Activated naive CD4-positive, alpha-beta T cell treated with anti-CD3 and anti-CD28 coated beads for 36 hours (primary cell): ENCODE measurements around the gene CACNA1C. TPM values are rescaled to one million over a fixed set of nuclear protein-coding genes. Genes with fewer than 3 reads are reported as not detected.

Experiments used
- CTCF ChIA-PET: fragments of 350-600 bp; sonication (Branson Sonifier 250); formaldehyde crosslinking; loops from one replicate; lab custom pipeline; 2021; ENCODE audit warnings: antibody characterized with exemption; lab: Charles Lee
- DNase-seq: peaks from one replicate; pipeline ENCODE4 v3.0.0-alpha.2; 2020
- H3K27ac Mint-ChIP-seq: one replicate; pipeline ENCODE4 v1.8.0; 2021; ENCODE audit warnings: mild to moderate bottlenecking, mixed read lengths
- H3K27me3 Mint-ChIP-seq: one replicate; pipeline ENCODE4 v1.8.0; 2021; ENCODE audit warnings: low read depth, mixed read lengths
- H3K36me3 Mint-ChIP-seq: one replicate; pipeline ENCODE4 v1.8.0; 2021; ENCODE audit warnings: low read depth, mixed read lengths
- H3K4me1 Mint-ChIP-seq: one replicate; pipeline ENCODE4 v1.8.0; 2021; ENCODE audit warnings: low read depth, mixed read lengths
- H3K4me3 Mint-ChIP-seq: one replicate; pipeline ENCODE4 v1.8.0; 2021; ENCODE audit warnings: mild to moderate bottlenecking, moderate library complexity, mixed read lengths
- H3K9me3 Mint-ChIP-seq: one replicate; pipeline ENCODE4 v1.8.0; 2021; ENCODE audit warnings: mixed read lengths
- intact Hi-C: fragments of 100-400 bp; cut with micrococcal nuclease; formaldehyde crosslinking; loops from one replicate; pipeline ENCODE4 v1.15.1; 2023
- total RNA-seq, 2 experiments: library from RNA; stranded (reverse); gene quantifications; one replicate each; pipeline ENCODE4 v1.2.3, GENCODE V29; 2021

Gene CACNA1C
- total RNA-seq, 2 experiments from 2014 or later: 0.02 to 0.12 TPM

DNA sequence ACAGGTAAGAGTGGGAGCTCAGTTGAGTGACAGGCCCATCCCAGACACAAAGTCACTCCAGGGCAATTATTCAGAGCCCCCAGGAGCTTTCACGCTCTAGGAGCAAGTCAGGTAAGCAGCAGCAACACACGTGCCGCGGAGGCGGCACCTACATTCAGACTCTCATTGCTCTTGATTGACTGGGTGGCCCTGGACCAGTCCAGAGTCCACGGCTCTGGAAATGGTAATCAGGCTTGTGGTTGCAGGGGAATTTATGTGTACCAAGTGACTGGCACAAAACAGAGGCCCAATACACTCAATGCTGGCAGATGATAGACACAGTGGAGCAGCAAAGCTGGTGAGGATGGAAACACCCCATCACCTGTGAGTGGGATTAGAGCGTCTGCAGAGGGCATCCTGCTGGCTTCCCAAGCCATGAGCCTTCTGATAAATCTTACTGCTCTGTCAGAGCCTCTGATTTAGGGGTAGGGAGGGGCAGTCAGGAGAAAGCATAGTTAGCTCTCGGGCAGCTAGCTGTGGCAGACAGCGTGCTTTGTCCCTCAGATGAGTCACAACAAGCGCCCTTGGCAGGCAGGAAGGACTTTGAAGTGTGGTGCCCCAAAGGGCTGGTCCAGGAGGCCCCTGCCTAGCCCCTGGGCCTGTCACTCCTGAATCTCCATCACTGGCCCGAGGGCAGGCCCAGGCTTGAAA is 344.7 kb downstream of the CACNA1C start:
- Mint-ChIP-seq H3K27me3 (no peaks in the 10 kb centered on the region), H3K36me3 (no peaks in the 10 kb centered on the region), H3K4me1 (no peaks in the 10 kb centered on the region), H3K4me3 (no peak overlapping the region), H3K9me3 (no peaks in the 10 kb centered on the region), H3K27ac (no peak overlapping the region)
- intact Hi-C loops: no loop called here
- no peak for DNase-seq
- CTCF ChIA-PET: interaction anchor here (0.6 kb wide), 1 partner anchor 196 kb away, joined by 3 read pairs; no protein-coding TSS in a partner anchor

GRCh38 chr12:2401040-2401439 is 348.3 kb downstream of the CACNA1C start:
- Mint-ChIP-seq H3K27ac (no peak overlapping the region), H3K27me3 (no peaks in the 10 kb centered on the region), H3K36me3 (no peaks in the 10 kb centered on the region), H3K9me3 (no peaks in the 10 kb centered on the region), H3K4me1 (peaks cover 1% of the 10 kb centered on the region), H3K4me3 (no peak overlapping the region)
- DNase-seq: no peak
- intact Hi-C loops: no loop called here
- CTCF ChIA-PET: no interaction called here

GRCh38 chr12:2402073-2402579 is 349.3 kb downstream of the CACNA1C start:
- DNase-seq: no peak
- intact Hi-C loops: no loop called here
- H3K27me3 Mint-ChIP-seq: no peaks in the 10 kb centered on the region
- no peaks in the 10 kb centered on the region for H3K36me3 Mint-ChIP-seq
- H3K4me1 Mint-ChIP-seq: peaks cover 1% of the 10 kb centered on the region
- CTCF ChIA-PET: no interaction called here
- no peak overlapping the region for H3K27ac Mint-ChIP-seq
- no peak overlapping the region for H3K4me3 Mint-ChIP-seq
- no peaks in the 10 kb centered on the region for H3K9me3 Mint-ChIP-seq

- no peak overlapping the region for H3K4me3 Mint-ChIP-seq
- no peak overlapping the region for H3K27ac Mint-ChIP-seq
- H3K4me1 Mint-ChIP-seq: peaks cover 1% of the 10 kb centered on the region
- H3K9me3 Mint-ChIP-seq: no peaks in the 10 kb centered on the region
- CTCF ChIA-PET: no interaction called here
- DNase-seq: no peak
- intact Hi-C loops: no loop called here
- no peaks in the 10 kb centered on the region for H3K27me3 Mint-ChIP-seq
- H3K36me3 Mint-ChIP-seq: no peaks in the 10 kb centered on the region
These were observed 350.6 kb downstream of the CACNA1C start for GRCh38 chr12:2403221-2403976.

DNA sequence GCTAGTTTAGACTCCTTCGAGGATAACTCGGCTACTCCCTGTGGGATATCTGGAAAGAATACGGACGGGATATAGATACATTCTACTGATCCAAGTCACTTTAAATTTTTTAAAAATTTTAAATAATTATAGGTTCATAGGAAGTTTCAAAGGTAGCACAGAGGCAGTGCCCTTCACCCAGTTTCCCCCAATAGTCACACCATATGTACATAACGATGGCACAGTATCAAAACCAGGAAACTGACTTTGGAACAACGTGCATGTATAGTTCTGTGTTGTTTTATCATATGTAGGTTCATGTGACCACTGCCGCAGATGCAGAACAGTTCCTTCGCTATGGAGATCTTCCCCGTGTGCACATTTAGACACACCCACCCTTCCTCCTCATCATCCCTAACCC is 352.3 kb downstream of the CACNA1C start:
- no peaks in the 10 kb centered on the region for H3K27me3 Mint-ChIP-seq
- intact Hi-C loops: no loop called here
- DNase-seq: no peak
- no peak overlapping the region for H3K27ac Mint-ChIP-seq
- CTCF ChIA-PET: interaction anchor here (1.2 kb wide), 1 partner anchor 177 kb away, joined by 3 read pairs; no protein-coding TSS in a partner anchor
- H3K36me3 Mint-ChIP-seq: no peaks in the 10 kb centered on the region
- no peaks in the 10 kb centered on the region for H3K9me3 Mint-ChIP-seq
- no peak overlapping the region for H3K4me3 Mint-ChIP-seq
- peaks cover 1% of the 10 kb centered on the region for H3K4me1 Mint-ChIP-seq

- DNase-seq: no peak
- Mint-ChIP-seq H3K27ac (no peak overlapping the region), H3K27me3 (no peaks in the 10 kb centered on the region), H3K4me3 (no peak overlapping the region), H3K9me3 (no peaks in the 10 kb centered on the region), H3K4me1 (peaks cover 1% of the 10 kb centered on the region), H3K36me3 (no peaks in the 10 kb centered on the region)
- intact Hi-C loops: no loop called here
- CTCF ChIA-PET: no interaction called here
These were observed 354.1 kb downstream of the CACNA1C start for GRCh38 chr12:2406903-2407302.

DNA sequence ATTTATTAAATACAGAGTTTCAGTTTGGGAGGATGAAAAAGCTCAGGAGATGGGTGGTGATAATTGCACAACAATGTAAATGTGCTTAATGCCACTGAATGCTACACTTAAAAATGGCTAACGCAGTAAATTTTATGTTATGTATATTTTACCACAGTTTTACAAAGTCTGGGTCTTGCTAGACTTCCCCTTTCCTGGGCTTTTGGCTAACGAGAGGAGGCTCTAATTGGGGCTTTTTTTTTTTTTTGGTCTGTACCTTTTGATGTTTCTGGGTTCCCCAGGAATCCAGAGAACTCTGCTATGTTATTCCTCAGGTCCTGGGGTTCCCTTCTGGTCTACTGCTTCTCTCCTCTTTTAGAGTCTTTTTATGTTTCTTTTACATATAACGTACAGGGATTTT is 355.5 kb downstream of the CACNA1C start:
- DNase-seq: no peak
- Mint-ChIP-seq H3K27me3 (no peaks in the 10 kb centered on the region), H3K4me1 (peaks cover 1% of the 10 kb centered on the region), H3K9me3 (no peaks in the 10 kb centered on the region), H3K27ac (no peak overlapping the region), H3K4me3 (no peak overlapping the region), H3K36me3 (no peaks in the 10 kb centered on the region)
- CTCF ChIA-PET: no interaction called here
- intact Hi-C loops: no loop called here

DNA sequence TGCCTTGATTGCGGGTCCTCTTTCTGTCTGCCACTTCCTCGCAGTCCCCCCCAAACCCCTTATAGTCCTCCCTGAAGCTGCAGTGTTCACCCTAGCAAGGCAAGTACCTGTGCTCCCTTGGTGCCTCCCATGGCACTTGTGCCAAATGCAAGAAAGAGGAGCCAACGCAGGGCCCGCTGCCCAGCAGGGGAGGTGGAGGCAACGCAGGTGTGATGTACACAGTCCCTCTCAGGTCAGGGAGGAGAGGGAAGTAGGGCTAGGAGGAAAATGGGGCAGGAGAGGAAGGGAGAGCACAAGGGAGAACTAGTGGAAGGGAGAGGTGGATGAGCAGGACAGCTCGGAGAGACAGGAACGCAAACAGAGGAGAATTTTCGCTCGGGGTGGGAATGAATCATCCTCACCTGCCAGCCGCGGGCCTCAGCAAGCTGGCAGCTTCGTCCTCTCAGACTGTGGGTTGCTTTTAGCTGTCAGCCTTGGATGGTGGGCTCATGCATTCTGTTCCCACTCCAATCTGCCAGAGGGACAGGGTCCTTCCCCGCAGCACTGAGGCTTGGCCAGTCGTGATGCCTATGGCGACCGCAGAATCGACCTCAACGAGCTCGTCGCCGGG is 357.0 kb downstream of the CACNA1C start:
- CTCF ChIA-PET: no interaction called here
- no peak for DNase-seq
- H3K4me1 Mint-ChIP-seq: no peaks in the 10 kb centered on the region
- H3K27ac Mint-ChIP-seq: no peak overlapping the region
- H3K9me3 Mint-ChIP-seq: no peaks in the 10 kb centered on the region
- H3K27me3 Mint-ChIP-seq: no peaks in the 10 kb centered on the region
- no peaks in the 10 kb centered on the region for H3K36me3 Mint-ChIP-seq
- H3K4me3 Mint-ChIP-seq: no peak overlapping the region
- intact Hi-C loops: no loop called here

GRCh38 chr12:2410496-2410895 is 357.7 kb downstream of the CACNA1C start:
- H3K4me1 Mint-ChIP-seq: no peaks in the 10 kb centered on the region
- H3K36me3 Mint-ChIP-seq: no peaks in the 10 kb centered on the region
- no peaks in the 10 kb centered on the region for H3K9me3 Mint-ChIP-seq
- no peaks in the 10 kb centered on the region for H3K27me3 Mint-ChIP-seq
- intact Hi-C loops: no loop called here
- DNase-seq: no peak
- CTCF ChIA-PET: no interaction called here
- H3K4me3 Mint-ChIP-seq: no peak overlapping the region
- H3K27ac Mint-ChIP-seq: no peak overlapping the region

DNA sequence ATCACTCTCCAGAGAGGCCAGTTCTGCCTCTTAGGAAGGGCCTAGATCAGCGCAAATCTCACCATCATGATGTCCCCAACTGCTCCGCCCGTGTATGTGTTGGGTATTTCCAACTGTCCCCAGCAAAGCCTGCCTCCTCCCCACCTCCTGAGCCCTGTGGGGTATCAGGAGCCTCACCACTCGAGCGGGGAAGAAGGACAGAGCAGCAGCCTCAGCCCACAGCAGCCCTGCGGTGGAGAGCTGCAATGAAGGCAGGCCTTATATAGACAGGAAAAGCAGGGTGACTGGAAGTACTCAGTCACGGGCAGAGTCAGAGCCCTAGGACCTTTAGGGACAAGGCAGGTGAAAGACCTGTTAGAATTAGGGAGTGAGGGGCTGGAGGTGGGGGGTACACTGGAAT is 358.2 kb downstream of the CACNA1C start:
- H3K27ac Mint-ChIP-seq: no peak overlapping the region
- no peak overlapping the region for H3K4me3 Mint-ChIP-seq
- no peaks in the 10 kb centered on the region for H3K36me3 Mint-ChIP-seq
- H3K9me3 Mint-ChIP-seq: no peaks in the 10 kb centered on the region
- intact Hi-C loops: no loop called here
- no peak for DNase-seq
- CTCF ChIA-PET: no interaction called here
- H3K27me3 Mint-ChIP-seq: no peaks in the 10 kb centered on the region
- H3K4me1 Mint-ChIP-seq: no peaks in the 10 kb centered on the region

DNA sequence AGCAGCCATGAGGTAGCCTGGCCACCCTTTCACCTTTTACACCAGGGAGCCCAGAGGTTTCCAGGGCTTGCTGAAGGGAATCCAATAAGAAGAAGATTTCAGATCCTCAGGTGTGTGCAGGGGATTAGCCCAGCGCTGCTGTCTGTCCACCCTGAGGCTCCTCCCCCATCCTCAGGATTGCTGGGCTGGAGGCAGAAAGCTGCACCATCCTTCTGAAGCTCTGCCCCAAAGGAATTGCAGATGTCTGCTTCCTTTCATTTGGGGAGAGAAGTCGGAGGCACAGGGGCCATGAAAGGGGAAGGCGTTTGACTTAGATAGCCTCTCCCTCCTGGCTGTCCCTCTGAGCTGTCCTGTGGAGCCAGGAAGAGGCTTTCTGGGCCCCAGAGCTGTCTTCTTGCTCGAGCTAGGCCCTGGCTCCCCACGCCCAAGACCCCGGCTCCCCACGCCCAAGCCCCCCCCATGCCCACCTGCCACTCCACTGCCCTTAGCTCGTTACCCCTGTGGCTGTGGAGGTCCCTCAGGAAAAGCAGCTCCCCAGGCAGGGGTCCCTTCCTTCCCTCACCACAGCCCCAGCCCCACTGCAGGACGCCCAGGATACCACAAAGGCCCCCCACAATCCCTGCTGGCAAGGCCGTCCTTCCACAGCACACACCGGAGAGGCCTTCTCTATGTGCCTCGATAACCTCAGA is 359.0 kb downstream of the CACNA1C start:
- DNase-seq: no peak
- H3K36me3 Mint-ChIP-seq: no peaks in the 10 kb centered on the region
- no peaks in the 10 kb centered on the region for H3K4me1 Mint-ChIP-seq
- H3K27ac Mint-ChIP-seq: no peak overlapping the region
- H3K27me3 Mint-ChIP-seq: no peaks in the 10 kb centered on the region
- CTCF ChIA-PET: no interaction called here
- H3K4me3 Mint-ChIP-seq: no peak overlapping the region
- intact Hi-C loops: no loop called here
- no peaks in the 10 kb centered on the region for H3K9me3 Mint-ChIP-seq

- CTCF ChIA-PET: interaction anchor here (1.4 kb wide), 1 partner anchor 19 kb away, joined by 3 read pairs; no protein-coding TSS in a partner anchor
- intact Hi-C loops: no loop called here
- DNase-seq: no peak
- no peak overlapping the region for H3K4me3 Mint-ChIP-seq
- H3K9me3 Mint-ChIP-seq: no peaks in the 10 kb centered on the region
- no peaks in the 10 kb centered on the region for H3K27me3 Mint-ChIP-seq
- H3K27ac Mint-ChIP-seq: no peak overlapping the region
- H3K36me3 Mint-ChIP-seq: no peaks in the 10 kb centered on the region
- H3K4me1 Mint-ChIP-seq: no peaks in the 10 kb centered on the region
These were observed 359.5 kb downstream of the CACNA1C start for GRCh38 chr12:2412305-2412643.
